Measurements from ENCODE around the gene GPR146.

Gene GPR146

DNA sequence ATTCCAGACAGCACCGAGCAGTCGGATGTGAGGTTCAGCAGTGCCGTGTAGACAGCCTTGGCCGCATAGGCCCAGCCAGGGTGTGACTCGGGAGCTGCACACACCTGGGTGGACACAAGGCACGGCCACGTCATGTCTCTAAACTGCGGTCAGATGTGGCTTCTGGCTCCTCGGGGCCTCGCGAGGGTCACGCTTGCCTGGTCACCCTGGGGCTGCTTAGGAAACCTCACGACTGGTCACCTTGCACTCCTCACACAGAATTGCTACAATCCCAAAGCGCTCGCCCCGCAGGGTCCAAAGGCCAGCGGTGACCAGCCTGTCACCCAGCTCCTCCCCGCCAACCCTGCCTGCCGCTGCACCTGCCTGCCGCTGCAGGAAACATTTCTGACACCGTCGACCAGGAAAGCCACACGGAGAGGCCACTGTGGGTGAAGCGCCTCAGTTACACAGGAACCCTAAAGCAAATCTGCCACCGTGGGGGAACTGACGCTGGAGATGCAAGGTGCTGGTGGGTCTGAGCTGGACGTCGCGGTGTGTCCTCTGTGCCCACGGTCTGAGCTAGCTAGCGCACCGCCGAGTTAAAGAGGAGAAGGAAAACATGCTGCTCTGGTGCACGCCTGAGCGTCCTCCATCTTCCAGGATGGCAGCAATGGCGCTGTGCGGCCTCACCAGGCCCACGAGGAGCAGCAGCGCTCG lies 48.6 kb downstream of the GPR146 start:
- DNase-seq (ENCODE audit: low read depth) = no peak

DNA sequence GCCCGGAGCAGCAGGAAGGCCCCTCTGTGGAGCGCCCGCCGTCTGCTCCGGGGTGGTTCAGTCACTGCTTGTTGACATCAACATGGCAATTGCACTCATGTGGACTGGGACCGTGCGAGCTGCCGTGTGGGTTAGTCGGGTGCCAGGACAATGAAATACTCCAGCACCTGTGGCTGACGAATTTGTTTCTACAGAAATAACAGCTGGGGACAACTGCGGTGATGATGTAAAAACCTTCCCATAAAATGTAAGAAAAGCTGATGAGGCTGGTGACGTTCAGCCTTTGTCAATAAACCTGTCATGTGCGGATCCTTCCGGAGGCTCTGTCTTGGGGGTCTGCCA lies 49.1 kb downstream of the GPR146 start:
- DNase-seq (ENCODE audit: low read depth) = no peak

DNA sequence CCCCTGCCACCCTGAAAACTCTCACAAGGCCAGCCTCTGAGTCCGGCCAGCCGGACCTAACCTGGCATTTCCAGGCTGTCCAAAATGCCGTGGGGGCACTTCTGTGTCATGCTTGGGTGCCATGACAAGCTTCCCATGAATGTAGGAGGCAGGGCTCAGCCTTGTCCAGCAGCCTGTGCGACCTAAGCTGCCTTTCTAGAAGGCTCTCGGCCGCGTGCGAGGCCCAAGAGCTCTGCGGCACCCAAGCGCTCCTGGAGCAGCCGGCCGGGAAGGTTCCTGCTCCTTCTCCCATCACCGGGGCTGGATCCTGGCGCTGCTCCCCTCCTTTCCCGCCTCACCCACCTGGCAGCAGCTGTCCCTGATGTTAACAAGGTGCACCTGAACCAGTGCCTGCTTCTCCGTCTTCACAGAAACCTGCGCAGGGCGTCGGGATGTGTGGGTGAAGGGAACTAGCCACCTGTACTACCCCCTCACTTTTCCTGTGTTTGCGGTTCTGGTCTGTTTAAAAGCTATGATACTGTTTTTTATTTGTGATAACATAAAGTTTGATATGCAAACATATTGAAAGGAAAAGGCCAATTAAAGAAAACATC lies 49.7 kb downstream of the GPR146 start:
- no peak for DNase-seq (ENCODE audit: low read depth)

DNA sequence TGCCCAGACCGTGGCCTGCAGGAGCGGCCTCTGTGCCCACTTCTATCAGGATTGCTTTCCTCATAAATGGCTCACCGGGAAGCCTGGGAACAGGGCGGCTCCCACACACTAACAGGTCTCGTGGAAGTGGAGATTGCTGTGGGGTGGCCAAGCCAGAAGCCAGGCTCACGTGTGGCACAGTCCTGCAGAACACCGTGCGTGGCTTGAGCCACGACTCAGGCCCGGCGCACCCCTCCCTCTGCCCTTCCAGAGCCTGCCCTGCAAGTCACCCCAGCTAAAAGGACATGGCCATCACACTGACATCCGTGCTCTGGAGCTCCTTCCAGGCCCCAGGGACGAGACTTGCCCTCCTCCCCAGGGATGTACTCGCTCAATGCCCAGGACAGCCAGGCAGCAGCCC lies 50.5 kb downstream of the GPR146 start:
- no peak for DNase-seq (ENCODE audit: low read depth)

DNA sequence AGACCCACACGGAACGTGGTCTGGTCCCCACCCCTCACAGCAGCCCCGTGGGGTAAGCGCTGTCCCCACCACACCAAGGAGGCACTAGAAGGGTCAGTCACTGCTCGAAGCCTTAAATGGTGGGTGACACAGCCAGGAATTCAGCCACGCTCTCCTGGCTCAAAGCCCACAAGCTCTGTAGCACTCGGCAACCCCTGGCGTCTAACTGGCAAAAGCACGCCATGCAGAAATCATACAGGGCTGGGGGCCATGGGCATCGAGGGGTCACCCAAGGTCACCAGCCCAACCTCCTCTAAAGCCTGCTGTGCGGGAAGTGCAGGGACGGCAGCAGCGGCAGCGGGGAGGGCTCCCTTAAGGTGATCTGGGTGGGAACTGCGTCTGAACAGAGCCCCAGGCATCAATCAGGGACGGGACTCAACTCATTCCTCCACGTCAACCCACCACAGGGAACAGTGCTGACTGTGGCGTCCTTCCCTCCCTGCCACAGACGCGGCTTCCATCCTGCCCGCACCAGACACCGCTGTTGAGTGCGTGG lies 51.3 kb downstream of the GPR146 start:
- no peak for DNase-seq (ENCODE audit: low read depth)

DNA sequence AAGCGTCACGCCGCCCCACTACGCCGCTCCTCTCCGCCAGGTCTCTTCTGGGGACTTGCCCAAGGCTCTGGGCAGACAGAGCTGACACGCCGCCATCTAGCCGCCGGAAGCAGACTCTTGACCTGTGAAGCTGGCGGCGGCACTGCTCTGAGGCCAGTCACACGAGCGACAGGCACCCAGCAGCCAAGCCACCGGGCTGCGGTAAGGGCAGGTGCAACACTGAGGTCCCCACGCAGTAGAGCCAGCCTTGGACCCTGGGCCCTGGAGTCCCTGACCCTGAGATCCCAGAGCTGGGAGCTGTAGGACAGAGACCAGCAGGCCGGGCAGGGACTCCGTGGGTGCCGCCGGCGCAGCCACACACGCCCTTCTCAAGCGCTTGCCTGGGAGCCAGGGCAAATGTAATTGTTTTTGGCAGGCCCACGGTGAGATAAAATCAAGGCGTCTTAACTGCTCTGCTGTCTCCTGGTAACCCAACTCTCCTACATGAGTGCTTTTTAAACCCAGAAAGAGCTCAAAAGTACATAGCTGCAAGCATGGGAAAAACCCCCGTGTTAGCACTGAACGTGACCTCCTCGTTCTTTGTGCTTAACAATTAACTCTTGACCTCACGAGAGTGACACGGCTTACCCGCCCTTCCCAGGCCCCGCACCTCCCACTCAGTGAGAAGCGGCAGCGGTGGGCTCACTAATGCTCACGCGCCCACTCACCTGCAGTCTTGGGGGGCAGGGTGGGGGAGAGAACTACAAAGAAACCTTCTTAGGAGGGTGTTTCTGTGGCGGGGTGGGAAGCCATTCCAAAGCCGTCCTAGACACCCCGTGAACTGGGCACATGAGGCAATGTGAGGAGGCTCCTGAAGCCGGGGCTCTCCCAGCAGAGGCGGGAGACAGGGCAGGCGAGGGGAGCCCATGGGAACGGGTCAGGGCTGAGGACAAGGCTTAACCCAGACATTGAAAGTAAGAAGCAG lies 52.1 kb downstream of the GPR146 start:
- DNase-seq (ENCODE audit: low read depth) = no peak

DNA sequence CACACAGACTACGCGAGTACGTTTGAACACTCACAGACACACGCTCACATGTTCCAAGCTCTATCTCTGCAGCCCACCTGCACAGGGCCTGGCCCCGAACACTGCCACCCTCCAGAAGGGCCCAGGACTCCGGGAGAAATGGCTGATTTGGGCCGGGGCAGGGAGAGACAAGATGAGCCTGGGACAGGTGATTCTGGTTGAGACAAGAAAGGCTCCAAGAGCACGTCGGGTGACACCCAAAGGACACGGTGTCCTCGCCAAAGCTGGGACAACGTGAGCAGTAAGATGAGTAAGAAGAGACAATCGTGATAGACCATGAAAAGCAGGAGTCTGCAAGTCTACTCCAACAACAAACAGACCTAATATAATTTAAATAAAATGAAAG lies 52.8 kb downstream of the GPR146 start:
- no peak for DNase-seq (ENCODE audit: low read depth)

DNA sequence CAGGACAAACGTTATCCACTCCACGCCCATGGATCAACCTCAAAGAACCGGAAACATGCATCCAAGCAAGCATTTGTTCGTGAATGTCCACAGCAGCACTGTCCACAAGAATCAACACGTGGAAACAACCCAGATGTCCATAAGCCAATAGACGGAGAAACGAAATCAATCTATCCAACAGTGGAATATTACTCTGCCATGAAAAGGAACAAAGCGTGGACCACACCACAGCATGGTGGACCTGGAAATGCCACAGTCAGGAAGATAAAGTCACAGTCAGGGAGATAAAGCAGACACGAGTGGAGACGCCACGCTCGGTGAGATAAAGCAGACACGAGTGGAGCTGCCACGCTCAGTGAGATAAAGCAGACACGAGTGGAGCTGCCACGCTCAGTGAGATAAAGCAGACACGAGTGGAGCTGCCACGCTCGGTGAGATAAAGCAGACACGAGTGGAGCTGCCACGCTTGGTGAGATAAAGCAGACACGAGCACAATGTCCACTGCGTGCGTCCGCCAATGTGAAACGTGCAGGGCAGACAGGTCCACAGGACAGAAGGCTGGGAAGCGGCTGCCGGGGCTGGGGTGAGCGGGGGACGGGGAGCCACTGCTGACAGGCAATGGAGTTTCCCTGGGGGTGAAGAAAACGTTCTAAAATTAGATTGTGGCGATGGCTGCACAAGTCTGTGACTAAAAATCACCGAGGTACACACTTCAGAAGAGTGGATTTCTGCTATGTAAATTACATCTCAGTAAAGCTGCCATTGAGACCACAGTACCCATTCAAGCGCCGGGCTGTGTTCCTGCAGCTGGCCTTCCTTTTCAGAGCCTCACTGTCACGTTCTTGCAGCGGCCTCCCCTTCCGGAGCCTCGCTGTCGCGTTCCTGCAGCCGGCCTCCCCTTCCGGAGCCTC lies 54.2 kb downstream of the GPR146 start:
- DNase-seq (ENCODE audit: low read depth) = no peak

DNA sequence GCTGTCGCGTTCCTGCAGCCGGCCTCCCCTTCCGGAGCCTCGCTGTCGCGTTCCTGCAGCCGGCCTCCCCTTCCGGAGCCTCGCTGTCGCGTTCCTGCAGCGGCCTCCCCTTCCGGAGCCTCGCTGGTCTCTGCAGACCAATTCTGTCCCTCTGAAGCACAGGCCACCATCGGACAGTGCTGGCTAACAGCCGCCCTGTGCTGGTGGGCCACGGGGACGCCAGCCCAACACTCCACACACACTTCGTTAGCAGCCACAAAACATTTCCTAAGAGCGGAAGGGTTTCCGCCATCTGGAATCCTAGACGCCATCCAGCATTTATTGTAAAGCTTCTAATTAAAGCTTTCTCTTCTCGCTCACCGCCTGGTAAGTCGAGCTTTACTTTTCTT lies 54.8 kb downstream of the GPR146 start:
- no peak for DNase-seq (ENCODE audit: low read depth)

DNA sequence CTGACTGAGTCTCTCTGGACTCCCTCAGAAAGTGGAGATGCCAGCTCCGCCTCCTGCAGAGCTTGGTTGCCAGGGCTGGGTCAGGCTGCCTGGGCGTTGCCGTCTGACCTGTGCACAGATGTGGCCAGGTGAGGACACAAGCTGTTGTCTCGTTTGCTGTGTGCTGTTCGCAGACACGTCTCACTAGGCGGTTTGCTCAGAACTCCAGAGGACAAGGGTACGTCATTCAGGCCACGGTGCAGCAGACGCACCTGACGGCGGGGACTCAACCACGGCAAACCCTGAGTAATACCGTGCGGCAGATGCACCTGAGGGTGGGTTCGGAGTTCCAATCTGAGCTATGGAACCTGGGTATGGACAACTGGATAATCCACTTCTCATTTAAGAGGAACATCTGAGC lies 55.3 kb downstream of the GPR146 start:
- no peak for DNase-seq (ENCODE audit: low read depth)

DNA sequence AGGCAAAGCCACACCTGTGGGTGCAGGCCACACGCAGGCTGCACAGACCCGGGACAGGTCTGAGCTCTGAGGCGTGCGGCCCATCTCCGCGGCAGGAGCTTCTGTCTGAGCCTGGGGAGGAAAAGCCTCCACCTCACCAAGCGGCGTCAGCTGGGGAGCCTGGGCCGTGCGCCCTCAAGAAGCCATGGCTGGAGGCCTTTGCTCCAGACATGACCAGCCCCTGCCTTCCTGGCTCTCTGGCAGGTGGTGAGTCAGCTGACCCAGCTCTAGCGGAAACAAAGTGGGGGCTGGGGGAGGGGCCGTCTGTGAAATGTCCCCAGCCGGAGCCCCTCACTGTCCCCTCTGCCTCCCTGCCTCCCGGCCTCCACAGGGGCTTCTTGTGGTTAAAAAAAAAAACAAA lies 56.0 kb downstream of the GPR146 start:
- no peak for DNase-seq (ENCODE audit: low read depth)

DNA sequence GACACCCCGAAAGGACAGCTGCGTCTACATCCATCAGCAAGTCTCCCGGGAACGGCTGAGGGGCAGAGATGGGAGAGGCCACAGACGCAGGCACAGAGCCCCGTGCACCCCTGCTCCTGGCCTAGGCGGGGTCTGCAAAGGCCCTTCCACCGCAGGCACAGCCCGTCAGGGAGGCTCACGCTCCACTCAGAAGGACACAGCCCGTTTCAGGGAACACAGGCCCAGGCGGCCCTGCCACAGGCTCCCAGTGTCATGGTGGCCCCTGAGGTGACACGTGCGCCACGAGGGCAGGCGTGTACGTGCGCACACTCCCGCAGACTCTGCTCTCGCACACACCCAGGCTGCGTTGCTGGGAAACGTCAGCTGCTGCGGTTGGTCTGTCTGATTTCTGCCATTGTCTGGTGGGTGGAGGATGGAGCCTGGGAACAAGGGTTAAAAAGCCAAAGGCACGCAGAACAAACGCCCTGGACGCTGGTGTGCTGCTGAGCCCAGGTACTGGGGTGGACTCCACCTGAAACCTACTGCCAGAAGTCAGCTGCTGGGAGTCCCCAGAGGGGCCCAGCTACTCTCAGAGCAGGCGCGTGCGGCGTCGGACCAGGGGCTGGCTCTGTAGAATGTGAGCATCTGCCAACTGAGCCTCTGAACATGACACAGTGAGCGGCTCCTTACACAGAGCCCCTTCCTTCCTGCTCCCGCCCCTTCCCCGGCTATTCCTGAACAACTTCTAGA lies 56.7 kb downstream of the GPR146 start:
- DNase-seq (ENCODE audit: low read depth) = no peak

DNA sequence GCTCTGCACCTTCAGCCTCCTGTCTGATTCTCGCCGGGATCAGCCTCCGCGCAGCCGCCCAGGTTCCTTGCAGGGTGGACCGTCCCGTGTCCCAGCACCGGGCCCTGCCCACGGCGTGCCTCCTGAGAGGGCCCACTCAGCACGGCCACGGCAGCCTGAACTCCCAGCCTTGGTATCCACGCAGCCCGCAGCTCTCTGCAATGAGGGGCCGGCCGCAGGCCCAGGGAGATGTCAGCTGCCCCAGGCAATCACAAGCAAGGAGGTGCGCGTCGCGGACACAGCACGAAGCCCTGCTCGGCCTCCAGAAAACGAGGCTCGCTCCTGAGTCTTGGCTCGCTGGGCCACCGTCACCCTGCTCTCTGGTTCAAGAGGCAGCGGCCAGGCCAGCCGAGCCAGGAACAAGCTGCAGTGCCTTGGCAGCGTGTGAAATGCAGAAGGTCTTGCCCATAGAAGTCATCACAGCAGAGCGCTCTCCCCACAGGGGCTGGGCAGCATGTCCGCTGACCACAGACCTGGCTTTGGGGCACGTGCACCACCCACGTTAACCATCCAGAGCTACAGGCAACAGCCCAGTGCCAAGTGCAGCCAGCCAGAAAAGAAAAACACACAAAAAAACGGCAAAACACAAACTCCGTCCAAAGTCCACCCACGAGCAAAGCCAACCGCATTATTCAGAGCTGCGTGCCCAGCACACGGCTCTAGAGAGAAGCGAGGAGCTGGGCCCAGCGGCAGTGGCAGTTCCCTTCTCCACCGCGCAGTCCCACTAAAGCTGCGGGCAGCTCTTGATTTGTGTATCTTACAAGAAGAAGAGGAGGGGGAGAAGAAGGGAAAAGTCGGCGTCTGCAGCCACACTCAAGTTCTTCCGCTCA lies 57.5 kb downstream of the GPR146 start:
- no peak for DNase-seq (ENCODE audit: low read depth)

DNA sequence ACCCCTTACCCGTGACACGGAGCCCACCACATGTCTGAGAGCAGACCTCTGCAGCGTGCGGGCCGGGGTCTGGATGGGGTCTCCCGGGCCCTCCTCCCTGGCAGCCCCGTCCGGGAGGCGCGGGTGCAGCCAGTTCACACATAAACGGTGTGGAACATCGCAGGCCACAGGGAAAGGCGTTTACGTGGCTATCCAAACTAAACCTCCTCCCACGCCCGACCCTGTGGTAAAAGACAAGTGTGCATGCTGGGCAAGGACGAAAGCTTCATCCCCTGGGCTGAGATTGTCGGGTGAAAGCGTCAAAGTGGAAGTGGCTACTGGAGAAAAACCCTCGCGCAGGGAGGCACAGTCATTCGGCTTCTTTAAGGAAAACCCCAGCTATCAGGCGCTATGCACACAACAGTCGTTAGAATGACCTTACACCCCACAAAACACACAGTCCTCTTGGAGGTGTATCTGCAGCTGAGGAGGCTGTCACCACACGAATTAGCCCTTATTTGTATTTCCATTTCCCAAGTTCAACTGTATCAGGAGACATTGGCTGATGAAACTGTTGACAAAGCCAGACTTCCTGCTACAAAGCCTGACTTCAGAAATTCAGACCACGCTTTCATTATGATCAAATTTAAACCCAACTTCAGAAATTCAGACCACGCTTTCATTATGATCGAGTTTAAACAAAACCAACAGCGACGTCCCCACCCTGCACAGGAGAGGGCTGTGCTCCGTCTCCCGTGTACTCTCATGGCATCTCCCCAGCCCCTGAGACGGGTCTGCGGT lies 58.9 kb downstream of the GPR146 start:
- DNase-seq (ENCODE audit: low read depth) = no peak

DNA sequence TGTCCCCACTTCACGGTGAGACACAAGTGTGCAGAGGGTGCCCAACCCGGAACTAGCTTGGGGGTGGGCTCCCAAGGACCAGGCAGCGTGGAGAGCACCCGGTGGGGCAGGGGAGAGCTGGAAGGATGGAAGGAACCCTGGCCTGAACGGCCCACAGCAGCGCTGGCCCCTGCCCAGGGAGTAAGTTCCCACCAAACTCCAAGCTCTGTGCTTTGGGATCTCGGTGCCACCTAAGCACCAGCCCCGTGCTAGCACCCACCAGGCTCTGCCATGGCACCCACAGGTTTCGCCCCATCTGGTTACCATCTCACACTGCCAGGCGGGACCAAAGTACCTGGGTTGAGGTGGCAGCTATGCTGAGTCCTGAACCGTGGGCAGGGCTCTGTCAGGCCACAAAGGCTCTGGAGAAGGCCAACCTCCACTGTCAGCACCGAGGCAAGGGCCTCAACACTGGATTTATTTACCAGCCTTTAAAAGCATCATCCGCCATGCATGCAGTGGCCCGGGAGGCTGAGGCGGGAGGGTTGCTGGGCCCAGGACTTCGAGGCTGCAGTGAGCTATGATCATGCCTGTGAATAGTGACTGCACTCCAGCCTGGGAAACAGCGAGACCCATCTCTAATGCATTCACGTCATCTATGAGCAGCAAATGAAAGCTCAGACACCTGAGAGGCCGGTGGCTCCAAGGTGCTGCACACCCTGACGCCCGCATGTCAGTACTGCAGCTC lies 59.6 kb downstream of the GPR146 start:
- no peak for DNase-seq (ENCODE audit: low read depth)

DNA sequence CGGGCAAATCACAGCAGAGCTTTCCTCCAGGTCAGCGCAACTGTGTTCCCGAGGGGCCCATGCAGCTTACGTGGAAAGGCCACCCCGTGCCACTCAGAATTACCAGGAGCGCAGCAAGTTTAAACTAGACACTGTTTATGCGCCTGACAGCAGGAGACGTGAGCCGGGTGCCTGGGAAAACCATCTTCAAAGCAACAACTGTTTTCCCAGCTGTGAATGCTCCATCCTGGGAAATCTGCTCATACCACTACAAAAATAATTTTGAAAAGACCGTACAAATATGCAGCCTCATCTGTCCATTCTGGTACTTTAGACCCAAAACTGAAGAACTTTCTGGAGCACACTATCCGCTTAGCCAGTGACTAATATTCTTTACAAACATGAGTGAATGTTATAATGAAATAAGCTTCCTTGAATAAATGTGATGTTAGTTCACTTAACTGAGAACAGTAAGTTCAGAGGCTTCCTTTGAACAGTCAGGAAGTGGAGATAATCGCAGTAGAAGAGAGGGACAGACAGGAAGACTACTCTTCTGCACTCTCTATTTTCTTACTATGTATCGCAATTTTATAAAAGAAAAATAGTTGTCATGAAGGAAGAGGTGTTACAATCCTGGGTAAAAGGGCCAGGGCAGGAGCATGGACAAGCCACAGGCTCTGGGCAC lies 60.3 kb downstream of the GPR146 start:
- DNase-seq (ENCODE audit: low read depth) = no peak

DNA sequence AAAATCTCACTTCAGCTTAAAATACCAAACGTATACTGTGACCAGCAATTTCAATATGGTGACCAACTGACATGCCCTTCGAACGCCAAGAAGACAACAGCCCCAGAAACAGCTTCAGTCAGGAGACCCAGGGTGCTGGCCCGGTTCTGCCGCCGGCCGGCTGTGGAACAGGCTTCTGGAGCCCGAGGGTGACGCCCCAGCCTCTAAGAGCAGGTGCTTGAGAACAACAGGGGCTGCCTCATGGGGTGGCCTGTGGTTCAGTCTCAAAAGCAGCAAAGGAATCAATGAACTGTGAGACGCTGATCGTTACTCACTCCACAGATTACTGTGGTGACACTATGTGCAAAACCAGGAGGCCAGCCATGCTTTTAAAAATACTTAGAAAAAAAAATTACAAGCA lies 60.8 kb downstream of the GPR146 start:
- no peak for DNase-seq (ENCODE audit: low read depth)

Data from ELR (cell line).